Mucosa of descending colon (tissue), 3 donors: ENCODE measurements around the gene PEAK1. TPM values are rescaled to one million over a fixed set of nuclear protein-coding genes. Genes with fewer than 3 reads are reported as not detected.
"Not testable (repeated sequence)": the region's sequence is repeated elsewhere in the genome, so short reads cannot be mapped to it uniquely, and the experiment has no call there.

Experiments
- ATAC-seq: fragments of 200-7000 bp; cut with Tn5 transposase; one replicate; pipeline ENCODE4 v1.9.1; 2020; ENCODE audit warnings: mild to moderate bottlenecking, moderate library complexity
- DNase-seq, 3 donors: peaks; one replicate each; pipeline ENCODE4 v3.0.0-alpha.2; 2020
- H3K36me3 ChIP-seq: fragments of 200-600 bp; one replicate; pipeline ENCODE4 v1.8.0; 2021; ENCODE audit warnings: low read depth, mild to moderate bottlenecking
- H3K4me1 ChIP-seq: fragments of 200-600 bp; one replicate; pipeline ENCODE4 v1.8.0; 2021; ENCODE audit warnings: low read depth, mild to moderate bottlenecking
- H3K4me3 ChIP-seq: fragments of 200-600 bp; one replicate; pipeline ENCODE4 v1.8.0; 2021; ENCODE audit warnings: mild to moderate bottlenecking
- H3K9me3 ChIP-seq: fragments of 200-600 bp; one replicate; pipeline ENCODE4 v1.8.0; 2021; ENCODE audit warnings: mild to moderate bottlenecking
- CTCF ChIP-seq: fragments of 200-600 bp; IDR thresholded peaks from one replicate; pipeline ENCODE4 v1.8.0; 2022; ENCODE audit warnings: antibody characterized with exemption, mild to moderate bottlenecking
- intact Hi-C, 2 donors: fragments of 100-400 bp; cut with DNase I in 1 of 2; cut with micrococcal nuclease in 1 of 2; formaldehyde crosslinking; loops; one replicate each; pipeline versions ENCODE4 v1.11.0 to v1.11.1; 2022; cut with DNase I, micrococcal nuclease
- total RNA-seq, 3 donors: library from RNA; stranded (reverse); fragmentation: NEBNext Ultra II Directional in 2 of 3; extraction: Animal tissue kit (Norgen Biotek cat#: 25700) in 2 of 3; gene quantifications; one replicate each; pipeline versions ENCODE4 v1.2.1 to v1.2.4, GENCODE V29; 2021 to 2023
- donor health status: DM: no; HTN: no; CAD: no; lungs with moderate emphysema.
- donor health status: DM: no; HTN: no; CAD: no.
- donor health status: DM: no; HTN: yes; CAD: no.

The PEAK1 gene
- total RNA-seq, 3 donors from 2014 or later, result 47.9 to 75.3 (median 65.7) TPM

GRCh38 chr15:77406846-77407245 is 13.1 kb downstream of the PEAK1 start:
- H3K9me3 ChIP-seq, result no peaks in the 10 kb centered on the region
- ATAC-seq (no peak), DNase-seq (no peak)
- peaks cover 22% of the 10 kb centered on the region for H3K4me1 ChIP-seq
- no peak overlapping the region for H3K4me3 ChIP-seq
- H3K36me3 ChIP-seq, result no peaks in the 10 kb centered on the region
- intact Hi-C loops, result no loop called here
- TF ChIP-seq CTCF, result no peak

DNA sequence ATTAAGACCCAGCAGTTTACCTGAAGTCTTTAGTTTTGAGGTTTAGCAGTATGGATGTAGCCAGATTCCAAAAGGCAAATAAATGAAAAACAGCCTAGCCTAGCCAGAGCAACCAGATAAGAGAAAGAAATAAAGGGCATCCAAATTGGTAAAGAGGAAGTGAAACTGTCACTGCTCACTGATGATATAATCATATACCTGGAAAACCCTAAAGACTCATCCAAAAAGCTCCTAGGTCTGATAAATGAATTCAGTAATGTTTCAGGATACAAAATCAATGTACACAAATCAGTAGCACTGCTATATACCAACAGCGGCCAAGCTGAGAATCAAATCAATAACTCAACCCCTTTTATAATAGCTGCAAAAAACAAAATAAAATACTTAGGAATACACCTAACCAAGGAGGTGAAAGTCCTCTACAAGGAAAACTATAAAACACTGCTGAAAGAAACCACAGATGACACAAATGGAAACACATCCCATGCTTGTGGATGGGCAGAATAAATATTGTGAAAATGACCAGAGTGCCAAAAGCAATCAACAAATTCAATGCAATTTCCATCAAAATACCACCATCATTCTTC is 13.6 kb downstream of the PEAK1 start:
- H3K4me3 ChIP-seq, H3K9me3 ChIP-seq, intact Hi-C loops, ATAC-seq, DNase-seq, H3K36me3 ChIP-seq: not testable (repeated sequence)
- peaks cover 17% of the 10 kb centered on the region for H3K4me1 ChIP-seq

GRCh38 chr15:77402740-77403379 is 17.0 kb downstream of the PEAK1 start:
- intact Hi-C loops, result no loop called here
- no peaks in the 10 kb centered on the region for H3K4me1 ChIP-seq
- H3K36me3 ChIP-seq, result no peaks in the 10 kb centered on the region
- H3K9me3 ChIP-seq, result peaks cover 26% of the 10 kb centered on the region
- TF ChIP-seq CTCF, result no peak
- no peak for DNase-seq
- no peak overlapping the region for H3K4me3 ChIP-seq
- no peak for ATAC-seq

DNA sequence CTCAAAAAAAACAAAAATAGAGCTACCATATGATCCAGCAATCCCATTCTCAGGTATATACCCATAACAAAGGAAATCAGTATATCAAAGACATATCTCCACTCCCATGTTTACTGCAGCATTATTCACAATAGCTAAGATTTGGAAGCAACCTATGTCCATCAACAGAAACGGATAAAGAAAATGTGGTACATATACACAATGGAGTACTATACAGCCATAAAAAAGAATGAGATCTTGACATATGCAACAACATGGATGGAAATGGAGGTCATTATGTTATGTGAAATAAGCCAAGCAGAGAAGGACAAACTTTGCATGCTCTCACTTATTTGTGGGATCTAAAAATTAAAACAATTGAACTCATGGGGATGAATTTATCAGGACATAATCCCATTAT is 19.6 kb downstream of the PEAK1 start:
- no peaks in the 10 kb centered on the region for H3K4me1 ChIP-seq
- intact Hi-C loops, result no loop called here
- peaks cover 49% of the 10 kb centered on the region for H3K9me3 ChIP-seq

GRCh38 chr15:77398927-77399326 is 21.0 kb downstream of the PEAK1 start:
- ATAC-seq, result no peak
- no peaks in the 10 kb centered on the region for H3K4me1 ChIP-seq

More for the DNA sequence above, 19.6 kb downstream of the PEAK1 start:
- ATAC-seq (no peak), DNase-seq (no peak)
- H3K36me3 ChIP-seq, result no peaks in the 10 kb centered on the region
- no peak for TF ChIP-seq CTCF
- no peak overlapping the region for H3K4me3 ChIP-seq

More at GRCh38 chr15:77398927-77399326, 21.0 kb downstream of the PEAK1 start:
- no peak for TF ChIP-seq CTCF
- intact Hi-C loops, result no loop called here
- no peak for DNase-seq
- Histone ChIP-seq H3K9me3 (peaks cover 52% of the 10 kb centered on the region), H3K36me3 (no peaks in the 10 kb centered on the region), H3K4me3 (no peak overlapping the region)
